ENCODE results near the gene EPHA7. TPM values are rescaled to one million over a fixed set of nuclear protein-coding genes. Genes with fewer than 3 reads are reported as not detected.

Gene EPHA7
- total and polyA plus RNA-seq, 2 donors (not counting 3 experiments of a cell fraction or from before 2014, with no cell fraction given), result not detected

GRCh38 chr6:93304505-93304904 is 114.9 kb downstream of the EPHA7 start:
- dilution Hi-C loops (cut with MboI; ENCODE audit: extremely low pct_ligation_motif_present, low sequenced_read_pairs) (no loop called here), intact Hi-C loops (cut with micrococcal nuclease) (no loop called here)

More at GRCh38 chr6:93304505-93304904, 114.9 kb downstream of the EPHA7 start:
- ChIA-PET POLR2A (no interaction called here), CTCF (no interaction called here)
- Histone ChIP-seq H3K79me2 (ENCODE audit: control insufficient read depth, insufficient read depth, low read length) (no peaks in the 10 kb centered on the region), H3K27ac (ENCODE audit: insufficient read depth, low read depth, low read length) (no peak overlapping the region), H3K9ac (replicated peaks; ENCODE audit: extremely low read depth, insufficient read depth, low read length) (no peak overlapping the region), H3K4me3 (replicated peaks in 1 of 3; ENCODE audit: insufficient read depth in 1 of 3, low read depth in 1 of 3, low read length in 3 of 3) (no peak overlapping the region), H3K36me3 (ENCODE audit: control insufficient read depth in 2 of 2, extremely low read depth in 1 of 2, insufficient read depth in 2 of 2, low read length in 2 of 2) (no peaks in the 10 kb centered on the region), H3K4me1 (ENCODE audit: control insufficient read depth, extremely low read depth, insufficient read depth, low read length) (no peaks in the 10 kb centered on the region), H4K20me1 (replicated peaks; ENCODE audit: control insufficient read depth, extremely low read depth, insufficient read depth, low read length) (no peaks in the 10 kb centered on the region), H2AFZ (ENCODE audit: low read depth, low read length) (no peak overlapping the region), H3K27me3 (ENCODE audit: control insufficient read depth in 2 of 2, insufficient read depth in 2 of 2, low read length in 2 of 2) (no peaks in the 10 kb centered on the region), H3K4me2 (ENCODE audit: insufficient read depth, low read length) (no peak overlapping the region), H3K9me1 (replicated peaks; ENCODE audit: control insufficient read depth, extremely low read depth, insufficient read depth, low read length) (no peaks in the 10 kb centered on the region), H3K9me3 (replicated peaks; ENCODE audit: control insufficient read depth, insufficient read depth, low read length) (no peaks in the 10 kb centered on the region)
- FAIRE-seq, result no peak
- TF ChIP-seq FOS (IDR thresholded peaks at IDR 0.05; ENCODE audit: borderline replicate concordance, insufficient read depth, low read length) (no peak), POLR2AphosphoS5 (IDR thresholded peaks at IDR 0.05; ENCODE audit: insufficient read depth, low read depth, low read length) (no peak), JUN (IDR thresholded peaks at IDR 0.05; ENCODE audit: borderline replicate concordance, insufficient read depth, insufficient read length, low read depth) (no peak), GATA2 (IDR thresholded peaks at IDR 0.05; ENCODE audit: insufficient read depth, insufficient read length, low read depth, low read length) (no peak), EZH2 (IDR thresholded peaks at IDR 0.05; ENCODE audit: borderline replicate concordance, low read depth, low read length, severe bottlenecking) (no peak), POLR2A (IDR thresholded peaks at IDR 0.05; ENCODE audit: low read depth, low read length) (no peak), MYC (IDR thresholded peaks at IDR 0.05; ENCODE audit: low read depth, low read length) (no peak)
- TF ChIP-seq, protein P1, sequence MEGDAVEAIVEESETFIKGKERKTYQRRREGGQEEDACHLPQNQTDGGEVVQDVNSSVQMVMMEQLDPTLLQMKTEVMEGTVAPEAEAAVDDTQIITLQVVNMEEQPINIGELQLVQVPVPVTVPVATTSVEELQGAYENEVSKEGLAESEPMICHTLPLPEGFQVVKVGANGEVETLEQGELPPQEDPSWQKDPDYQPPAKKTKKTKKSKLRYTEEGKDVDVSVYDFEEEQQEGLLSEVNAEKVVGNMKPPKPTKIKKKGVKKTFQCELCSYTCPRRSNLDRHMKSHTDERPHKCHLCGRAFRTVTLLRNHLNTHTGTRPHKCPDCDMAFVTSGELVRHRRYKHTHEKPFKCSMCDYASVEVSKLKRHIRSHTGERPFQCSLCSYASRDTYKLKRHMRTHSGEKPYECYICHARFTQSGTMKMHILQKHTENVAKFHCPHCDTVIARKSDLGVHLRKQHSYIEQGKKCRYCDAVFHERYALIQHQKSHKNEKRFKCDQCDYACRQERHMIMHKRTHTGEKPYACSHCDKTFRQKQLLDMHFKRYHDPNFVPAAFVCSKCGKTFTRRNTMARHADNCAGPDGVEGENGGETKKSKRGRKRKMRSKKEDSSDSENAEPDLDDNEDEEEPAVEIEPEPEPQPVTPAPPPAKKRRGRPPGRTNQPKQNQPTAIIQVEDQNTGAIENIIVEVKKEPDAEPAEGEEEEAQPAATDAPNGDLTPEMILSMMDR (IDR thresholded peaks at IDR 0.05; ENCODE audit: extremely low read depth in 1 of 2, insufficient read depth in 1 of 2, low read depth in 1 of 2, low read length in 2 of 2), result no peak
- TF ChIP-seq, protein P2, sequence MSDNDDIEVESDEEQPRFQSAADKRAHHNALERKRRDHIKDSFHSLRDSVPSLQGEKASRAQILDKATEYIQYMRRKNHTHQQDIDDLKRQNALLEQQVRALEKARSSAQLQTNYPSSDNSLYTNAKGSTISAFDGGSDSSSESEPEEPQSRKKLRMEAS (IDR thresholded peaks at IDR 0.05; ENCODE audit: insufficient read depth, insufficient read length), result no peak
- no peak for DNase-seq (ENCODE audit: low read depth, low spot score)
- BruUV-seq (replicated peaks), result no TSS peak

Data from endothelial cell of umbilical vein (primary cell).